Activated naive CD8-positive, alpha-beta T cell treated with anti-CD3 and anti-CD28 coated beads for 36 hours (primary cell): Measurements from ENCODE around the gene CMSS1. TPM values are rescaled to one million over a fixed set of nuclear protein-coding genes. Genes with fewer than 3 reads are reported as not detected.

Experiments
- DNase-seq: peaks from one replicate; pipeline ENCODE4 v3.0.0; 2021
- H3K27ac Mint-ChIP-seq: one replicate; pipeline ENCODE4 v1.8.0; 2022; ENCODE audit warnings: mild to moderate bottlenecking, moderate library complexity, mixed read lengths
- H3K27me3 Mint-ChIP-seq: one replicate; pipeline ENCODE4 v1.8.0; 2022; ENCODE audit warnings: mild to moderate bottlenecking, mixed read lengths
- H3K36me3 Mint-ChIP-seq: one replicate; pipeline ENCODE4 v1.8.0; 2021; ENCODE audit warnings: mild to moderate bottlenecking, mixed read lengths
- H3K4me1 Mint-ChIP-seq: one replicate; pipeline ENCODE4 v1.8.0; 2021; ENCODE audit warnings: mixed read lengths
- H3K4me3 Mint-ChIP-seq: one replicate; pipeline ENCODE4 v1.8.0; 2022; ENCODE audit warnings: mild to moderate bottlenecking, moderate library complexity, mixed read lengths
- H3K9me3 Mint-ChIP-seq: one replicate; pipeline ENCODE4 v1.8.0; 2022; ENCODE audit warnings: mixed read lengths
- total RNA-seq, 2 experiments: library from RNA; stranded (reverse); gene quantifications; one replicate each; pipeline ENCODE4 v1.2.3, GENCODE V29; 2021

Gene CMSS1
- total RNA-seq, 2 experiments from 2014 or later, result 121 to 122 TPM

- no peak for DNase-seq
- no peaks in the 10 kb centered on the region for H3K27me3 Mint-ChIP-seq
- H3K36me3 Mint-ChIP-seq, result peaks cover 3% of the 10 kb centered on the region
- H3K27ac Mint-ChIP-seq, result no peak overlapping the region
- H3K4me3 Mint-ChIP-seq, result no peak overlapping the region
- no peaks in the 10 kb centered on the region for H3K9me3 Mint-ChIP-seq
- H3K4me1 Mint-ChIP-seq, result peaks cover 4% of the 10 kb centered on the region
Measured at GRCh38 chr3:100063929-100064461, 246.3 kb downstream of the CMSS1 start.

DNA sequence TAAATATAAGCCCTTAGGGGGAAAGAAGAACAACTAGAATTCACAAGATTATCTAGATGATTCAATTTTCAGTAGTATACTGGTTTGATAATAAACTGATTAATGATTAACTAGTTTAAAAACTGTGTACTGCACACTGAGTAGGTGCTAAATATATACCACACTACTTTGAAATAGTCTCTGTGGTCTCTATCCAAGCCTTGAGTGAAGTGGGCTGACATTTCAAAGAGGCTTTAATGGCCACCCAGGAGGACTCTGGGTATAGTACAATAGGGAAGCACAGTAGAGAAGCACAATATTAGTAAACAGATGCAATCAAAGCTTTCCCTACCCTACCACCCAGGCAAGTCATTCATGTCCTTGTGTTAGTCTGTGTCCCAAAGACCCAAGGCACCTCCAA is 249.9 kb downstream of the CMSS1 start:
- Mint-ChIP-seq H3K4me3 (no peak overlapping the region), H3K36me3 (peaks cover 26% of the 10 kb centered on the region), H3K4me1 (peaks cover 38% of the 10 kb centered on the region), H3K27ac (no peak overlapping the region), H3K27me3 (no peaks in the 10 kb centered on the region), H3K9me3 (peaks cover 12% of the 10 kb centered on the region)
- DNase-seq, result no peak

DNA sequence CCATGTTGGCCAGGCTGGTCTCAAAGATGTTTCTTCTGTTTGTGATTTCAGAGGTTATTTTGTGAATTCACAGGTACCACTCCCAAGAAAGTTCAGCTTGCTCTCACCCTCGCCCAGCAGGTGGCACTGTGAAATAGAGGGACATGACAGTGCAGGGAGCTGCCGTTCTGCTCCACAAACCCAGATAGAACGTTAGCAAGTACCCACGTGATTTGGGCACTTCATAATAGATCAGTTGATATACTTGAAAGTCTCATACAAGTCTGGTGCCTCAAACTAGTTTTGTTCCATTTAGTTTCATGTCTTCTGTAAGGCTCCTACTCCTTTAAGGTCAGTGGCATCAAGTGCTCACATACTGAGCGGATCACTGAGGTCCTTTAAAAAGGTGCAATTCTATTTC is 251.2 kb downstream of the CMSS1 start:
- Mint-ChIP-seq H3K27me3 (no peaks in the 10 kb centered on the region), H3K4me1 (peaks cover 49% of the 10 kb centered on the region), H3K4me3 (no peak overlapping the region), H3K9me3 (peaks cover 12% of the 10 kb centered on the region), H3K36me3 (peaks cover 29% of the 10 kb centered on the region), H3K27ac (peak overlapping the region; percentile 52)
- peak; percentile 79 for DNase-seq

DNA sequence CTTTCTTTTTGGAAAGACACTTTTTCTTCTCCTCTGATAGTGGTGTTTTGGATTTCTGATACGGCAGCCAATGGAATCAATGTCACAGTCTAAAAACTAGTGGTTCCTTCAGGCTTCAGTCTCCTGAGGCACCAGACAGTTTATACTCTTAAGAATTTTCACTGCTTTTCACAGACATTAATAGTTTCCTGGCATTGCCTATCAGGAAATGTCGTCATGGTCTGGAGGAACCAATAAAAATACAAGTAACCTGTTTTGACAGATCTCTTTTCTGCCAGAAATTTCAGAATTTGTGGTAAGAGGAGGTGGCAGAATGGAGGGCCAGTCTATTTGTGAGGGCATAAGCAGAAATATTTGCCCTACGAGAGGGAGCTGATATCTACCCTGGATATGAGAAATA is 251.8 kb downstream of the CMSS1 start:
- peaks cover 34% of the 10 kb centered on the region for H3K36me3 Mint-ChIP-seq

DNA sequence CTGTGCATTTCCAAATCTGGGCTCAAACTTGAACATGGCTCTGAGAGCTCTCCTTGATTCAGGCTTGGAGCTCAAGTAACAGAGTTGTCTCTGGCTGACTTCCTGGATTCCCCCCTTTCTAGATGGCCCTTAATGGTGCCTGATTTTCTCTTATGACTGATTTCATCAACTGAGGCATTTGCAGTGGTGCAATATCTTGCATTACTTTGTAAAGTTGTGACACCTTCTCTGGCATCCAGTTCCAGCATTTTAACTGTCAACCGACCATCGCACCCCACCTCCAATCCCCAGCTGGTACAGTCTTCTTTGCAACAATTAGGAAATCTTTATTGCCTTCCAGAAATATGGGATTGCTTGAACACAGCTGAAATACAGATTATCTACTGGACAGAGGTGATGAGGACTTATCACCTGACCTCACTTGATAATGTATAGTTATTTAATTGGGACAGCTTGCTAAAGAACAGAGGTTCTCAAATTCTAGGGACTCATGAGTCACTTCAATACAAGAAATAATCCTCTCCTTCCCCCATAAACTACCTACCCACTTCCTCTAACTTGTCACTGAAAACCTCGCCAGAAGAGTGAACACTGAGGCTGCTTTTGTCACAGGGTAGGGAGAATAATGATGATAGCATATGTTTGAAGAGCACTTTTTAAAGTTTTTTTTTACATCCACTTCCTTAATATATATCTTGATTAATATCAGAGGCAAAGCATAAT is 254.8 kb downstream of the CMSS1 start:
- Mint-ChIP-seq H3K36me3 (peaks cover 46% of the 10 kb centered on the region), H3K9me3 (peaks cover 12% of the 10 kb centered on the region), H3K4me1 (peaks cover 71% of the 10 kb centered on the region), H3K4me3 (peak overlapping the region; percentile 42), H3K27ac (peak overlapping the region; percentile 90), H3K27me3 (no peaks in the 10 kb centered on the region)
- no peak for DNase-seq

More for the DNA sequence above, 251.8 kb downstream of the CMSS1 start:
- Mint-ChIP-seq H3K9me3 (peaks cover 12% of the 10 kb centered on the region), H3K4me3 (no peak overlapping the region), H3K4me1 (peaks cover 54% of the 10 kb centered on the region), H3K27me3 (no peaks in the 10 kb centered on the region), H3K27ac (peak overlapping the region; percentile 38)
- DNase-seq, result no peak

DNA sequence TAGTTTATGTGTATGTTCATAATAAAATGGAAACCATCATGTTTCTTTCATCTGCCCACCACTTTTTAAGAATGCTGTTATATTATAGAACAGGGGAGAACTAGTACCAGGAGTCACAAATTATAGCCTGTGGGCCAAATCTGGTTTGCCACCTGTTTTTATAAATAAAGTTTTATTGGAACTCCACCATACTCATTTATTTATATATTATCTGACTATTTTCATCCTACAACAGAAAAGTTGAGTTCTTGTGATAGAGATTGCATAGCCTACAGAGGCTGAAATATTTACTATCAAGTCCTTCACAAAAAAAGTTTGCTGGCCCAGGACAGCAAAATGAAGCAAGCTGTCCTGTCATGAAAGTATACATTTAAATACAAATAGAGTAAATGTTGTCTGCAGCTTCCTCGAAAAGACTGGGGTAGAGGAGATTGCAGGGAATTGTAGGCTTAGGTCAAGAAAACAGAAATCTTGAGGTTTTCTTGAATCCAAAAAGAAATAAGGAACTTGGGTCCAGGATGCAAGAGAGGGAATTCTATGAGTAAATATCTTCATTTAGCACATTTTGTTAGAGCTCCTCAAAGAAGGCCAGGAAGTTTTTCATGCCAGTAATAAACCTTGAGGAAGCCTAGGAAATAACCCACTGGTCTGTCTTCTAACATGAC is 255.5 kb downstream of the CMSS1 start:
- peaks cover 71% of the 10 kb centered on the region for H3K4me1 Mint-ChIP-seq
- H3K36me3 Mint-ChIP-seq, result peaks cover 46% of the 10 kb centered on the region
- H3K27ac Mint-ChIP-seq, result peak overlapping the region; percentile 90
- peaks cover 12% of the 10 kb centered on the region for H3K9me3 Mint-ChIP-seq
- H3K4me3 Mint-ChIP-seq, result peak overlapping the region; percentile 46
- H3K27me3 Mint-ChIP-seq, result no peaks in the 10 kb centered on the region
- no peak for DNase-seq

GRCh38 chr3:100073714-100074307 is 256.1 kb downstream of the CMSS1 start:
- Mint-ChIP-seq H3K4me1 (peaks cover 69% of the 10 kb centered on the region), H3K27me3 (no peaks in the 10 kb centered on the region), H3K9me3 (peaks cover 12% of the 10 kb centered on the region), H3K4me3 (peak overlapping the region; percentile 46), H3K36me3 (peaks cover 49% of the 10 kb centered on the region), H3K27ac (peak overlapping the region; percentile 90)
- peak; percentile 45 for DNase-seq

DNA sequence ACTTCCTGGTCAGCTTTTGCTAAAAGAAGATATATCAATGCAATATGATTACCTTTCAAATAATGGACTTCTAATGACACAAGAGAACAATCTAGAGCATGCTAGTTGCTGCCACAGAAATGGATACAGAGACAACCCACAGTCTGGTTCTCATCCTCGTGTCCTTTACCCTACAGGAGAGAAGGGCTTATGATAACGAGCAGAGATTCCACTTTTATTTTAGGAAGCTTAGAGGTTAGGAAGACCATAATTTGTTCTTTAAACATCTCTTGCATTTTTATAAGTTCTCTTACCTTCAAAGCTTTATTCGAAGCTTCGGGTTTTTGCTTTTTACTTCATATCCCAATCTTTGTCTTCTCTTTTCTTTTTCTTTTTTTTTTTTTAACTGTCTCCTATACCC is 257.5 kb downstream of the CMSS1 start:
- no peak overlapping the region for H3K4me3 Mint-ChIP-seq

DNA sequence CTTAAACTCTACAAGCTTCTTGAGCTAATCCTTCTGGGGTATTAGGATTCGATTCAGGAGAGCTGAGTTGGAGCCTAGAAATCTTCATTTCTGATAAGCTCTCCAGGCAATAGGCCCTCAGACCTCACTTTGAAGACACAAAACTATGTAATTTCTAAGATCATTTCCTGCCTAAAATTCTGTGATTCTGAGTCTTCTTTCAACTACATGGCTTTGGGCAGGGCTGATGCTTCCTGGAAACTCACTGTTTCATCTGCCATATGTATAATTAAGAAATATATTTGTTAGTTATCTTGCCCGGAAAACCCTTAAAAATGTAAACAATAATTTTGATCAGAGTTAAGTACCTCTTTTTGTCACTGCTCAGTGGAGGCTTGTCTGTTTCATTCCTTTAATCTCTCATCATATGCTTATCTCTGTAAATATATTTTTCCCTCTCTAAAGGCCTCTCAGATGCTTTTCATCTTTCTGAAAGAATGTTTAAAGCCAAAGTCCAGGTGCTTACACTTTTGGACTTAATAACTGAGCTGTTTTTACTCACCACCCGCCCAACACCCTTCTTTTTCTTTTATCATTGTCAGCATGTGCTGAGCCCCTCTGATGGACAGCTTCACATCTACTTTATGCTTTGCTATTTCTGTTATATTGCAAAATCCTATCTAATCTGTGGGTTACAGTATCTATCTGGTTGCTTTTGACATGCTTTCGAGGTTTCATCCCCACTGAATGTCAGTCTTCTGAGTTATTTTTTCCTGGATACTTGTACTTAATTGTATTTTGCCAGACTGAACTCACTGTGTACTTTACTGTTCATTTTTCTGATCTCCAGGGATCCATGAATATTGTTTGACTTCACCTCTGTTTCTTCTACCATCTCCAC is 258.4 kb downstream of the CMSS1 start:
- DNase-seq, result no peak
- peaks cover 44% of the 10 kb centered on the region for H3K36me3 Mint-ChIP-seq
- peaks cover 12% of the 10 kb centered on the region for H3K9me3 Mint-ChIP-seq
- H3K27me3 Mint-ChIP-seq, result no peaks in the 10 kb centered on the region
- H3K4me1 Mint-ChIP-seq, result peaks cover 48% of the 10 kb centered on the region
- peak overlapping the region; percentile 61 for H3K27ac Mint-ChIP-seq
- H3K4me3 Mint-ChIP-seq, result no peak overlapping the region

More for the DNA sequence above, 257.5 kb downstream of the CMSS1 start:
- DNase-seq, result no peak
- no peak overlapping the region for H3K27ac Mint-ChIP-seq
- peaks cover 43% of the 10 kb centered on the region for H3K36me3 Mint-ChIP-seq
- H3K9me3 Mint-ChIP-seq, result peaks cover 12% of the 10 kb centered on the region
- peaks cover 56% of the 10 kb centered on the region for H3K4me1 Mint-ChIP-seq
- no peaks in the 10 kb centered on the region for H3K27me3 Mint-ChIP-seq

DNA sequence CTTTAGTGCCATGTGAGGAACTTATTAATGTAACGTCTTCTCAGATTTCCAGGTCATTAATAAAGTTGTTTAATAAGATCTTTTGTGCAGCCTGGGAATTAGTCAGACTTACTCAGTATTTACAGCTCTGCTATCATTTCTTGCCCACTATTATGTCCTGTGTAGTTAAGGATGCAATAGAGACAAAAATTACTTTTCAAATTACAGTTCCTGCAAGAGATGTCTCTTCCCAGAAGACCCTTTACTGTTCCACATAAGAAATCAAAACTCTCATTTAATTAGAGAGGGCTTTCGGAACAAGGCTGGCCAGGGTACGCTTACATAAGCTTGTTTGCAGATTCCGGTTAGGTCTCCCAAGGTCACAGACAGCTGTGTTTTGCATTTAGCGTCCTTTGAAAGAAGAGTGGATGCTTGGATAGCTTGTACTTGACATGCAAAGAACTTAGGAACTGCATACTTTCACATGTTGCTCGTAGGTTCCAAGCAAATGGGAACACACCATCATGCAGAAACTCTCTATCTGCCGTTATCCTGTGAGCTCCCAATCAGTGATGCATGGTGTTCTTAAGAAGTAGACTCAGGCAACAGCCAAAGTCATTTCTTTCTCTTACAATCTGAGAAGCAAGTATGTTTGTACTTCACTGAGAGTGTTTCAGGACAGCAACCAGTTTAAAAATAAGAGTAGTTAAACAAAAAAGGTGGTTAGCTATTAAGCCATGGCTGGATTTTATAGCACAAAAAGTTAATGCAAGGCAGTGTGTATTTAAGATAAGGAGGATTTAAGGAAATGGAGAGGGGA is 259.3 kb downstream of the CMSS1 start:
- Mint-ChIP-seq H3K4me1 (peaks cover 39% of the 10 kb centered on the region), H3K4me3 (no peak overlapping the region), H3K9me3 (peaks cover 6% of the 10 kb centered on the region), H3K27me3 (no peaks in the 10 kb centered on the region), H3K36me3 (peaks cover 36% of the 10 kb centered on the region), H3K27ac (peak overlapping the region; percentile 10)
- no peak for DNase-seq

DNA sequence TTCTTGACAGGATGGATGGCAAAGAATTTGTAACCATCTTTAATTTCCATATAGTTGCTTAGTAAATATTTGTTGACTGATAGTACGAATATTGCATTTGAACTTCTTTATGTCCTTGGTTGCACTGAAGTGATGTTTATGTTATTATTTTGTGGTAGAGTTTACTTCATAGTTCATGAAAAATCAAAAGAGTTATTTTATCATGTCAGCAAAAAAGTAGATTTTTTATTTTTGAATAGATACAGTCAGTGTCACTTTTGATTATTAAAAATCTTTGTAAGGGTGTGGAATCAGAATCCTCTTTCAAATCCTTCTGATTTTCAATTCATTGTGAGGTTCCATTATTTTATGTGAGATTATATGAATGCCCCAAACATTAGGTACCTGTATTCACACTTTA is 261.7 kb downstream of the CMSS1 start:
- H3K27me3 Mint-ChIP-seq, result no peaks in the 10 kb centered on the region
- H3K27ac Mint-ChIP-seq, result no peak overlapping the region
- H3K4me1 Mint-ChIP-seq, result peaks cover 22% of the 10 kb centered on the region

GRCh38 chr3:100080573-100080972 is 262.9 kb downstream of the CMSS1 start:
- H3K9me3 Mint-ChIP-seq, result no peaks in the 10 kb centered on the region
- no peak overlapping the region for H3K4me3 Mint-ChIP-seq
- DNase-seq, result no peak
- no peak overlapping the region for H3K27ac Mint-ChIP-seq
- H3K36me3 Mint-ChIP-seq, result peaks cover 26% of the 10 kb centered on the region
- peaks cover 18% of the 10 kb centered on the region for H3K4me1 Mint-ChIP-seq
- no peaks in the 10 kb centered on the region for H3K27me3 Mint-ChIP-seq

More for the DNA sequence above, 261.7 kb downstream of the CMSS1 start:
- DNase-seq, result no peak
- no peak overlapping the region for H3K4me3 Mint-ChIP-seq
- peaks cover 24% of the 10 kb centered on the region for H3K36me3 Mint-ChIP-seq
- no peaks in the 10 kb centered on the region for H3K9me3 Mint-ChIP-seq

GRCh38 chr3:100081311-100081710 is 263.6 kb downstream of the CMSS1 start:
- Mint-ChIP-seq H3K36me3 (peaks cover 23% of the 10 kb centered on the region), H3K9me3 (no peaks in the 10 kb centered on the region), H3K27ac (no peak overlapping the region), H3K27me3 (no peaks in the 10 kb centered on the region), H3K4me3 (no peak overlapping the region), H3K4me1 (peaks cover 11% of the 10 kb centered on the region)
- DNase-seq, result no peak
